Smooth muscle cell of the umbilical artery (primary cell): Measurements from ENCODE around the gene ANKRD2. TPM values are rescaled to one million over a fixed set of nuclear protein-coding genes. Genes with fewer than 3 reads are reported as not detected.

Experiments
- total RNA-seq: library from RNA; depleted of rRNA; stranded (reverse); fragments of >200 nt; gene quantifications from 2 replicates; pipeline ENCODE4 v1.2.3, GENCODE V29; 2014

ANKRD2 gene, protein sequence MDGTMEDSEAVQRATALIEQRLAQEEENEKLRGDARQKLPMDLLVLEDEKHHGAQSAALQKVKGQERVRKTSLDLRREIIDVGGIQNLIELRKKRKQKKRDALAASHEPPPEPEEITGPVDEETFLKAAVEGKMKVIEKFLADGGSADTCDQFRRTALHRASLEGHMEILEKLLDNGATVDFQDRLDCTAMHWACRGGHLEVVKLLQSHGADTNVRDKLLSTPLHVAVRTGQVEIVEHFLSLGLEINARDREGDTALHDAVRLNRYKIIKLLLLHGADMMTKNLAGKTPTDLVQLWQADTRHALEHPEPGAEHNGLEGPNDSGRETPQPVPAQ
- 0.74 and 0.89 TPM in 2 replicates for total RNA-seq

DNA sequence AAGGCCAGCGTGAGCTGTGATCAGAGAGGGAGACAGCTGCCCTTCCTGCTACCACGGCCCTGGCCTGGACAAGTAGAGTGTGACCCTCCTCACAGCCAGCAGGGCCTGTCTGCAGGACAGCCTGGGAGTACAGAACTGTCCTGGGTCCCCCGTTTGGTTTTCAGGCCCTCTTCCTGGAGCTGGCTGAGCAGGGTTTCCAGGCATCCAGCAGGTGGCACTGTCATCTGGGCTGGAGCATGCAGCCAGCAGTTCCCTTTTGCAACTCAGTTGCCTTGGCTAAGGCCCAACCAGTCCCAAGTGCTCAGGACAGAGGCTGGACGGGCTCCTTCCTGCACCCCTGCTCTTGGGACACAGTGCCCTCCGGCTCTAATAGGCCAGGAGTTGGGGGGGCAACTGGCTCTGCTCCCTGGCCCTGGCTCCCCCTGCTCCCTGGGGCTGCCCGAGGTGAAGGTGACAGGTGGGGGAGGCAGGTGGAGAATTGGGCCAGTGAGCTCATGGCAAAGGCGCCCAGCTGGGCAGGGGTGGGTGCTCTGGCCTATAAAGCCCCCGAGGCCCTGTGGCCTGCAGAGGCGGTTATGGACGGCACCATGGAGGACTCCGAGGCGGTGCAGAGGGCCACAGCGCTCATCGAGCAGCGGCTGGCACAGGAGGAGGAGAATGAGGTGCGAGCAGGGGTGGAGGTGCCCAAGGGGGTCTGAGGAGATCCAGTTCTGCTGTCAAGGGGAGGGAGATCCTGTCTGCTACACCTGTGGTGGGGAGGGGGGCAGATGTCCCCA lies at the start of gene ANKRD2:
Gene ANKRD2, plus strand, starts transcription at position 566 of the 776 bp plus-strand sequence. Its CDS starts 10 bp downstream, at position 576.

DNA sequence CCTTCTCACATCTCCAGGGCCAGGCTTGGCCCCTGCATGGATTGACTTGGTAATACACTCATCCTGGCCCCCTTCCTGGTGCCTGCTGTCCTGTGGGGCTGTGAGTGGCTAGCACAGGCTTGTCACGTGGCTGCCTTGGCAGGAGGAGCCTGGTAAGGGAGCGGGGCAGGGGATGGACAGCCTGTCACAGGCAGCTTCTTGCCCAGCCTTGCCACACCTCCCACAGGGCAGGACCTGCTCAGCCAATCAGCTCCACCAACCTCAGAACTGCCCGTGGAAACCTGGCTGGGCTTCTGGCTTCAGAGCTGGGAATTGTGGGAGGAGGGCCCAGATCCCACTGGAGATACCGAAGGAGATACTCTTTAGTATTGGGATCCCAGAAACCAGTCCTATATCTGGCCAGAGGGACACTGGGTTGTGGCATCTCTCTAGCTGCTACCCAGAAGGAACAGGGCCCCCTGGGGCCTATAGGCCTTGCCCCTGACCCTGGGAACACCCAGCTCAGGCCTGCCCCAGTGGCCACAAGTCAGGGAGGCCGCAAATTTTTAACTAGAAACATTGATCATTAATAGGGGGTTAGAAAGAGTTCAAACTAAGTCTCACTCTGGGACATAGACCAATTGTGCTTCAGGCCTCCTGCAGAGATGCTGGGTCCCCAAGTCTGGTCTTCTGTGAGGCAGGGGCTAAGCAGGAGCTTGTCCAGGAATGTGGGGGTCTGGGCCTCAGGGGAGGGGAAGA lies 11.7 kb downstream of the ANKRD2 start, which contains the start of gene HOGA1:
Gene HOGA1, plus strand, starts transcription at position 330 of the 738 bp plus-strand sequence. Its CDS starts 315 bp downstream, at position 645.

DNA sequence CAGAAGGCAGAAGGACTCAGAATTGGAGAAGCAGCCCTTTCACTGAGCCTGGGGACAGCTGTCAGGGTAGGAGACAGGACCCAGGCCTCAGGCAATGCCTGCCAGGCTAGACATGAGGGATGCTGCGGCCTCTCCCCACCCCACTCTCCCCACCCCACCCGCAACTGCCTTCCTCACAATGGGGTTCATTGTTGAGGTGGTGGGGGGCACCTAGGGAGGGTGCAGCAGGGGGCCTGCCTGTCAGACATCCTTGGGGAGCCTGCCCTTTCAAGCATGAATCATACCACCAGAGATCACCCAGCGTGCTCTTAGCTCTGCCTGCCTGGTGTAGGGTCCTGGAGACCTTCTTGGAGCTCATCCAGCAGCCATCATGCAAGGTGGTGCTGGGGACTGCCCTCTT lies 16.9 kb downstream of the ANKRD2 start, which contains the start of gene C10orf62:
Gene C10orf62, plus strand, starts transcription at position 243 of the 400 bp plus-strand sequence. CDS start 177 bp downstream, outside the sequence.

DNA sequence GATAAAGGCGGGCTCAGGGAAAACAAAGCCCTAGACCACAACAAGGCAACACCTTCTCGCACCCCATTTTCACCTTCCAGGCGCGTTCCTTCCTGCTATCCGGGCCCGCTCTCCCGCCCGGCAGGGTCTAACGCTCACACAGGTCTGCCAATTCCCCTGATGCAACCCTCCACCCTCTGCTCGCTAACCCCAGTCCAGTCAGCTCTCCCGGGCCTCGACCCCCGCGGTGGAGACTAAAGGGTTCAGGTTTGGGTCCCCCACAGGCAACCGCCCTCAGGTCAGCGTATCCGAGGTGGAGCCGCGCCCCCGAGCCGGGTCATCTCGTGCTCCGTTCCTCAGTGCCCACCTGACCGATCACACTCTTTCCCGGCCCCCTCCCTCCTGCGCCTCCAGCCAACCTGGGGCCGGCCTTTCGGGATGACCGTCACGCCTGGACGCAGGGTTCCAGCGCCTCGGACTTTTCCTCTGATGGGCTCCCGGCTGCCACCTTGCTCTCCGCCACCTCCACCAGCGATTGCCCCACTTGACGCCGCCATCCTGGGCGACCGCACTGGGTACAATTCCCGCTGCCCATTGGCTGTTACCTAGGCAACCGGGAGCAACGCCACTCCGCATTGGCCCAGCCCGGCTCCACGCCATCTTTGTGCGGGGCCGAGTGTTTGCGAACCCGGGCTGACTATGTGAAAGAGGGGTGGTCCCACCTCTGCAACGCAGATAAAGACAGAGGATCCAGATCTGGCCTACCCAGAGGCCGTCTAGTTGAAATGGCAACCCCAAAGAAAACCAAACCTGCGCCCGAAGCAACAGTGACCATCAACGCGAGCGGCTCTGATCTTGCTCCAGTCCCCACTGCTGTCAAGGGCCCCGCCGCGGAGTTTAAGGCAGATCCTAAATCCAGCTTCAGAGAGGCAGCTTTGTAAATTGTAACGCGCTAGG lies 60.6 kb downstream of the ANKRD2 start, which contains the start of gene MORN4:
Gene MORN4, minus strand, starts transcription at position 552 of the 936 bp plus-strand sequence. CDS start 13,847 bp downstream, outside the sequence.

Other genes starting within 250 kb of the ANKRD2 start
- 2.4 and 2.7 TPM in 2 replicates for gene FRAT2, start 238.1 kb upstream of the ANKRD2 start, total RNA-seq
- gene RRP12, start 171.4 kb upstream of the ANKRD2 start, total RNA-seq = 16.9 and 29.6 TPM in 2 replicates
- gene PGAM1, start 146.6 kb upstream of the ANKRD2 start, total RNA-seq = 483 and 606 TPM in 2 replicates
- 27.9 and 32.7 TPM in 2 replicates for gene EXOSC1, start 126.8 kb upstream of the ANKRD2 start, total RNA-seq
- 40.6 and 40.7 TPM in 2 replicates for gene ZDHHC16, start 126.6 kb upstream of the ANKRD2 start, total RNA-seq
- 59.7 and 84.2 TPM in 2 replicates for gene MMS19, start 74.4 kb upstream of the ANKRD2 start, total RNA-seq
- gene UBTD1, start 73.9 kb upstream of the ANKRD2 start, total RNA-seq = 29.7 and 34.0 TPM in 2 replicates
- gene HOGA1, start 11.6 kb downstream of the ANKRD2 start, total RNA-seq = under 0.01 and 0.32 TPM in 2 replicates
- 0.23 and 0.30 TPM in 2 replicates for gene C10orf62, start 16.9 kb downstream of the ANKRD2 start, total RNA-seq
- 4.8 and 6.6 TPM in 2 replicates for gene MORN4, start 60.7 kb downstream of the ANKRD2 start, total RNA-seq
- 25.5 and 28.0 TPM in 2 replicates for gene PI4K2A, start 67.9 kb downstream of the ANKRD2 start, total RNA-seq
- 10.6 and 11.0 TPM in 2 replicates for gene AVPI1, start 114.5 kb downstream of the ANKRD2 start, total RNA-seq
- gene MARVELD1, start 141.0 kb downstream of the ANKRD2 start, total RNA-seq = 33.9 and 49.9 TPM in 2 replicates
- 33.9 and 34.0 TPM in 2 replicates for gene ZFYVE27, start 164.3 kb downstream of the ANKRD2 start, total RNA-seq
- not detected in 2 replicates for gene SFRP5, start 199.2 kb downstream of the ANKRD2 start, total RNA-seq